Gastrocnemius medialis (tissue), 4 donors: ENCODE results near the gene SEC61G. TPM values are rescaled to one million over a fixed set of nuclear protein-coding genes. Genes with fewer than 3 reads are reported as not detected.

ENCODE experiments used
- ATAC-seq, 2 donors: fragments of 150-250 bp; one replicate each; pipeline ENCODE4 v1.9.1; 2016
- DNase-seq, 2 donors: peaks; one replicate each; pipeline ENCODE4 v3.0.0-alpha.2; 2019
- H3K27ac ChIP-seq, 4 donors: fragments of 200-600 bp; sonication (generic); 1 replicate in 1 of 4; 2 replicates in 3 of 4; pipeline ENCODE4 v1.5.1; 2016 to 2018; ENCODE audit warnings: mild to moderate bottlenecking in 2 of 4, moderate library complexity in 1 of 4
- H3K27me3 ChIP-seq, 3 donors: fragments of 200-600 bp; sonication (generic) in 2 of 3; 1 replicate in 1 of 3; 2 replicates in 2 of 3; pipeline versions ENCODE4 v1.5.1 to v1.6.0; 2016 to 2019; ENCODE audit warnings: mild to moderate bottlenecking in 1 of 3, moderate library complexity in 1 of 3
- H3K36me3 ChIP-seq, 2 donors: fragments of 200-600 bp; sonication (generic) in 1 of 2; one replicate each; pipeline ENCODE4 v1.5.1; 2017 to 2018
- H3K4me1 ChIP-seq, 2 donors: fragments of 200-600 bp; sonication (generic) in 1 of 2; one replicate each; pipeline ENCODE4 v1.5.1; 2016 to 2017; ENCODE audit warnings: mild to moderate bottlenecking in 2 of 2
- H3K4me3 ChIP-seq, 4 donors: fragments of 200-600 bp; sonication (generic) in 3 of 4; 1 replicate in 1 of 4; 2 replicates in 3 of 4; pipeline ENCODE4 v1.5.1; 2016 to 2019; ENCODE audit warnings: mild to moderate bottlenecking in 2 of 4
- H3K9me3 ChIP-seq, 3 donors: fragments of 200-600 bp; sonication (generic) in 2 of 3; 1 replicate in 1 of 3; 2 replicates in 2 of 3; pipeline ENCODE4 v1.5.1; 2016 to 2019
- POLR2A ChIP-seq, 2 donors: fragments of 450-650 bp; IDR thresholded peaks; one replicate each; pipeline ENCODE4 v1.6.1; 2017; ENCODE audit warnings: antibody characterized with exemption in 2 of 2, mild to moderate bottlenecking in 2 of 2, moderate library complexity in 2 of 2
- in situ Hi-C, 4 donors: fragments of 200-750 bp; cut with MboI; loops; one replicate each; pipeline versions ENCODE4 v1.15.0 to v1.8.0; 2017; ENCODE audit warnings: low sequenced_read_pairs in 4 of 4
- intact Hi-C: fragments of 100-400 bp; cut with DNase I; formaldehyde crosslinking; loops from one replicate; pipeline ENCODE4 v1.15.1; 2023; ENCODE audit warnings: low total_unique reads
- total RNA-seq, 4 donors: library from RNA; depleted of rRNA; stranded (reverse); fragments of >200 nt; gene quantifications; one replicate each; pipeline versions ENCODE4 v1.1.0 to v1.2.3, GENCODE V29; 2016
- TF ChIP-seq, protein P1 (sequence below), 5 experiments: fragments of 450-650 bp in 3 of 5; fragments of 200-600 bp in 2 of 5; sonication (generic) in 2 of 5; IDR thresholded peaks in 4 of 5; conservative IDR thresholded peaks in 1 of 5; 1 replicate in 4 of 5; 2 replicates in 1 of 5; pipeline ENCODE4 v1.5.1; 2016 to 2019; ENCODE audit warnings: antibody characterized with exemption in 5 of 5, mild to moderate bottlenecking in 3 of 5, moderate library complexity in 3 of 5

Gene SEC61G
- total RNA-seq, 4 donors from 2014 or later = 133 to 292 (median 165) TPM

DNA sequence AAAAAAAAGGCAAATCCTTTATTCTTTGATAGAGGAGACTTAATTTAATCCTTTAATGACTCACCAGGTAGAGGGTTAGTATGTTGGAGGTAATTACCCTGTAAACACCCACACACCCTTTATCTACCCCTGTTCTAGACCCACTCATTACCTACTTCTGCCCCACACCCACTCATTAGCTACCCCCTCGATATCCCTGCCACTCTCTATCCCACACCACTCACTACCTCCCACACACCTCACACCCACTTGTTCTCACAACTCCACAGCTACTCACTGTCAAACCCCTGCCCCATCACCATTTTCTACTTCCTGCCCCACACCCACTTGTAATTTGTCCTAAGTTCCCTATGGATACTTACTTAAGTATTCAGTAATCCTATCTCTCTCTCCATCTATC is 49.7 kb downstream of the SEC61G start:
- Histone ChIP-seq H3K4me3 (no peak overlapping the region), H3K36me3 (no peaks in the 10 kb centered on the region), H3K9me3 (no peaks in the 10 kb centered on the region), H3K27me3 (no peaks in the 10 kb centered on the region), H3K4me1 (no peaks in the 10 kb centered on the region), H3K27ac (no peak overlapping the region)
- in situ Hi-C loops = no loop called here
- DNase-seq = no peak
- ATAC-seq = no peak
- TF ChIP-seq, protein P1, sequence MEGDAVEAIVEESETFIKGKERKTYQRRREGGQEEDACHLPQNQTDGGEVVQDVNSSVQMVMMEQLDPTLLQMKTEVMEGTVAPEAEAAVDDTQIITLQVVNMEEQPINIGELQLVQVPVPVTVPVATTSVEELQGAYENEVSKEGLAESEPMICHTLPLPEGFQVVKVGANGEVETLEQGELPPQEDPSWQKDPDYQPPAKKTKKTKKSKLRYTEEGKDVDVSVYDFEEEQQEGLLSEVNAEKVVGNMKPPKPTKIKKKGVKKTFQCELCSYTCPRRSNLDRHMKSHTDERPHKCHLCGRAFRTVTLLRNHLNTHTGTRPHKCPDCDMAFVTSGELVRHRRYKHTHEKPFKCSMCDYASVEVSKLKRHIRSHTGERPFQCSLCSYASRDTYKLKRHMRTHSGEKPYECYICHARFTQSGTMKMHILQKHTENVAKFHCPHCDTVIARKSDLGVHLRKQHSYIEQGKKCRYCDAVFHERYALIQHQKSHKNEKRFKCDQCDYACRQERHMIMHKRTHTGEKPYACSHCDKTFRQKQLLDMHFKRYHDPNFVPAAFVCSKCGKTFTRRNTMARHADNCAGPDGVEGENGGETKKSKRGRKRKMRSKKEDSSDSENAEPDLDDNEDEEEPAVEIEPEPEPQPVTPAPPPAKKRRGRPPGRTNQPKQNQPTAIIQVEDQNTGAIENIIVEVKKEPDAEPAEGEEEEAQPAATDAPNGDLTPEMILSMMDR (IDR thresholded peaks at IDR 0.05 in 4 of 5, conservative IDR thresholded peaks at IDR 0.05 in 1 of 5) = no peak
- TF ChIP-seq POLR2A (IDR thresholded peaks at IDR 0.05) = no peak
- intact Hi-C loops = no loop called here

DNA sequence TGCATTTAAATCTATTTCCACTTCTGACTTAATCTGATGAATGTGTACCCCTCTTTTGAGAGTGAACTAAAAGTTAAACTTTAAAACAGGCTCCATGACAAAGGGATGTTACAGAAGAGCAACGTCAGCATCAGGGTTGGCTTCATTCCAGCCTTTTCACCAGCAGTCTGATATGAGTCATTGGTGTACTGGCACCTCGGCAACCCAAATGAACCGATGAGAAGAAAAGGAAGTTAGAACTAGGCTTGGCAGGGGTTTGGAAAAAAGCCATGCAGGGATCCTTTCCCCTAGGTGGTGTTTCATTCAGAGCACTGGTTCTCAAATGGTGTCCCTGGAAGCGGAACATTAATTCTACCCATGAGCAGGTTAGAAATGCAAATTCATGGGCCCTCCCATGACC is 53.6 kb downstream of the SEC61G start:
- Histone ChIP-seq H3K4me1 (no peaks in the 10 kb centered on the region), H3K9me3 (no peaks in the 10 kb centered on the region), H3K27me3 (no peaks in the 10 kb centered on the region), H3K27ac (no peak overlapping the region), H3K4me3 (no peak overlapping the region), H3K36me3 (no peaks in the 10 kb centered on the region)
- intact Hi-C loops = no loop called here
- ATAC-seq (no peak), DNase-seq (no peak)
- TF ChIP-seq, protein P1 (IDR thresholded peaks at IDR 0.05 in 4 of 5, conservative IDR thresholded peaks at IDR 0.05 in 1 of 5) = no peak
- no peak for TF ChIP-seq POLR2A (IDR thresholded peaks at IDR 0.05)
- in situ Hi-C loops = no loop called here

GRCh38 chr7:54704851-54705250 is 54.2 kb downstream of the SEC61G start:
- ATAC-seq (no peak), DNase-seq (no peak)
- intact Hi-C loops = no loop called here
- no peak for TF ChIP-seq POLR2A (IDR thresholded peaks at IDR 0.05)
- TF ChIP-seq, protein P1 (IDR thresholded peaks at IDR 0.05 in 4 of 5, conservative IDR thresholded peaks at IDR 0.05 in 1 of 5) = no peak
- Histone ChIP-seq H3K27ac (no peak overlapping the region), H3K36me3 (no peaks in the 10 kb centered on the region), H3K27me3 (no peaks in the 10 kb centered on the region), H3K4me3 (no peak overlapping the region), H3K4me1 (no peaks in the 10 kb centered on the region), H3K9me3 (no peaks in the 10 kb centered on the region)
- in situ Hi-C loops = no loop called here

Other genes with a start within 250 kb of the SEC61G start
- gene VSTM2A, start 216.8 kb downstream of the SEC61G start, total RNA-seq = not detected